ENCODE measurements around the gene NIT1. TPM values are rescaled to one million over a fixed set of nuclear protein-coding genes. Genes with fewer than 3 reads are reported as not detected.

Gene NIT1
- total and polyA plus RNA-seq, 2 donors = 28.0 to 61.4 TPM

DNA sequence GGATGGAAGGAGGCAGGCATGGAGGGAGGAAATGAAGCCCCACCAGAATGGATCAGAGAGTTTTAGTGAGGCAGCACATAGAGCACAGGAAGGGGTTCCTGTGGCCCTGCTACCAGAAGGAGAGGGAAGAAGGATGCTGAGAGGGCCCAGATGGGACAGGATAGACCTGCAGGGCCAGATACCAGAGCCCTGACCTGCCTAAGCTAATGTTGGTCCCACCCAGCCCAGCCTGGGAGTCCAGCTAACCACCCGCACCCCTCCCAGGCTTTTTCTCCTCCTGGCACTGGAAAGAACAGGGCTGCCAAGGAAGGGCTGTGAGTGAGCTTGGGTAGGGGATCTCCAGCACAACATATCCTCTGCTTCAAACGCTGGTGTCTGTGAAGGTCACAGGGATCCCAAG, 35.4 kb upstream of the NIT1 start:
- no peak for DNase-seq (ENCODE audit: low read depth in 6 of 9, low spot score in 9 of 9)
- no peaks in the 10 kb centered on the region for H3K36me3 ChIP-seq (ENCODE audit: control insufficient read depth in 2 of 2, insufficient read depth in 2 of 2, low read length in 1 of 2)
- WGBS = 96% methylated on average over 2 of the region's 2 CpGs
- no peak overlapping the region for H3K27ac ChIP-seq (ENCODE audit: low read depth in 1 of 2, low read length in 1 of 2)
- H3K4me3 ChIP-seq (ENCODE audit: low read length in 2 of 2) = no peak overlapping the region
- H3K9me3 ChIP-seq (ENCODE audit: control insufficient read depth in 2 of 2, insufficient read depth in 1 of 2, low read length in 1 of 2) = no peaks in the 10 kb centered on the region
- no peaks in the 10 kb centered on the region for H3K4me1 ChIP-seq (ENCODE audit: control insufficient read depth in 2 of 2, insufficient read depth in 2 of 2, low read length in 2 of 2)
- H3K27me3 ChIP-seq (ENCODE audit: control insufficient read depth in 2 of 2, insufficient read depth in 1 of 2, low read length in 1 of 2) = peaks cover 0 to 6% of the 10 kb centered on the region in 2 donors

DNA sequence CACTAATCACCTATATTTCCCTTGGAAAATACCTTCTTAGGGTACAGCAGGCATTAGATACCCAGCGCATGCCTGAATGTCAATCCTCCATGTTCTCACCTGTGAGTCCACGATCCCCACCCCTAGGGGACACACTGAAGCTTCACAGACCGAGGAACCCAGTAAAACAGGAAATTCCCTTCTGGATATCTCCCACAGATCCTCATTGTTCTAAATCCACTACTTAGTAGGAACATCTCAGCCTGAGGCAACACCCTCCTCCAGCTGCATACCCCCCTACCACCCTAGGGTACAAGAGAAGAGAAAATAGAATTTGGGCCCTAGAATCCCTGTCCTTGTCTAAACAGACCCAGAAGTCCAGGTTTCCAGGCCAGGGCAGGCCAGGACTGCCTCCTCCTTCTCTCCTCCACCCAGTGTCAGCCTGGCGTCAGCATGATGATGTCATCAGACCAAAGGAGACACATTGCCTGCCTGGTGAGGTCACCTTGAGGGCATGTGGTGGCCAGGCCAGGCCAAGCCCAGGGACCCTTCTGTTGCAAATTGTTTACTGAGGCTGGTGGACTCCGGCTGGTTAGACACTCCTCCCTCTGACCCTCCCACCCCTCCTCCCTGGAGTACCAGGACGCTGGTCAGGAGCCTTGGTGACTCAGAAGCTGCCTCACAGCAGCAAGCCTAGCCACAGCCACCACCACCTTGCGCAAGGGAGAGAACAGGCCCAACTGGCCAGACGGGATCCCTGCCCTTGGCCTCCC, 34.7 kb upstream of the NIT1 start:
- peaks cover 0 to 6% of the 10 kb centered on the region in 2 donors for H3K27me3 ChIP-seq (ENCODE audit: control insufficient read depth in 2 of 2, insufficient read depth in 1 of 2, low read length in 1 of 2)
- H3K9me3 ChIP-seq (ENCODE audit: control insufficient read depth in 2 of 2, insufficient read depth in 1 of 2, low read length in 1 of 2) = no peaks in the 10 kb centered on the region
- no peaks in the 10 kb centered on the region for H3K4me1 ChIP-seq (ENCODE audit: control insufficient read depth in 2 of 2, insufficient read depth in 2 of 2, low read length in 2 of 2)
- no peaks in the 10 kb centered on the region for H3K36me3 ChIP-seq (ENCODE audit: control insufficient read depth in 2 of 2, insufficient read depth in 2 of 2, low read length in 1 of 2)
- WGBS = 96% methylated on average over 8 of the region's 8 CpGs
- H3K27ac ChIP-seq (ENCODE audit: low read depth in 1 of 2, low read length in 1 of 2) = no peak overlapping the region
- H3K4me3 ChIP-seq (ENCODE audit: low read length in 2 of 2) = no peak overlapping the region
- no peak for DNase-seq (ENCODE audit: low read depth in 6 of 9, low spot score in 9 of 9)

DNA sequence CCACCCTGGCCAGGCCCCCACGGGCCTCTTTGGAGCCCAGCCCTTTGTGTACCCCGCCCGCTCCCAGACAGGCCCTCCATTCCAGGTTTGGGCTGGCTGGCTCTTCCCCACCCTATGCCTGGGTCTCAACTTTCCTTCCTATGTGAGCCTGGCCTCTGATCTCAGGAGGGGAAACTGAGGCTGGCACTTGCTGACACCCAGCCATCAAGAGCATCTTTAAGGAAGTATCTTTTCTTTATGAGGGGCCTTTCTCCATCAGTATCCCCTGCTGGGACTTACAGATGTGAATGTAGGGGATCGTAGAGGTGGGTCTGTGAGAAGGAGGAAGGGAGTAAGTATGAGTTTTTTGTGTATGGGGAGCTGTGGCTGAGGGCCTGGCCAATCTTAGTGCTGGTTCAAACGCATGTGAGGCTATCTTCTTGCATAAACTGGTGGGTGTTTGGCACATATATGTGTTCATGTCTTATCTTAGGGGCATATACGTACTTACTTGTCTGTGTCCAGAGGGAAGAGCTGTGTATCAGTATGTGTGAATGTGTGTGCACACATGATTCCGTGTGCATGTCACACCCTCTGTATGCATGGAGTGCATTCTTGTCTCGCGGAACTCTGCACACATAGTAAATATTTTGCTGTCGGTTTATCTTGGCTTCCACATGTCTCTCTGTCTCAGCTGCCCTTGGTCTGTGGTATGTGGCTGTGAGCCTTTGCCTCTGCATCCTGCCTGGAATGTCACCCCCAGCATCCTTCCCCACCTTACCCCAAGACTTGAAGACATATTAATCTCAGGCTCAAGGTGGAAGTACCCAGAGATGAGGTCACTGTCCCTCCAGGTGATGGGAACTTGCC, 33.9 kb upstream of the NIT1 start:
- Histone ChIP-seq H3K27me3 (ENCODE audit: control insufficient read depth in 2 of 2, insufficient read depth in 1 of 2, low read length in 1 of 2) (peaks cover 0 to 6% of the 10 kb centered on the region in 2 donors), H3K36me3 (ENCODE audit: control insufficient read depth in 2 of 2, insufficient read depth in 2 of 2, low read length in 1 of 2) (no peaks in the 10 kb centered on the region), H3K4me3 (ENCODE audit: low read length in 2 of 2) (no peak overlapping the region), H3K27ac (ENCODE audit: low read depth in 1 of 2, low read length in 1 of 2) (no peak overlapping the region), H3K9me3 (ENCODE audit: control insufficient read depth in 2 of 2, insufficient read depth in 1 of 2, low read length in 1 of 2) (no peaks in the 10 kb centered on the region), H3K4me1 (ENCODE audit: control insufficient read depth in 2 of 2, insufficient read depth in 2 of 2, low read length in 2 of 2) (no peaks in the 10 kb centered on the region)
- no peak for DNase-seq (ENCODE audit: low read depth in 6 of 9, low spot score in 9 of 9)
- WGBS = 94% methylated on average over 10 of the region's 10 CpGs

DNA sequence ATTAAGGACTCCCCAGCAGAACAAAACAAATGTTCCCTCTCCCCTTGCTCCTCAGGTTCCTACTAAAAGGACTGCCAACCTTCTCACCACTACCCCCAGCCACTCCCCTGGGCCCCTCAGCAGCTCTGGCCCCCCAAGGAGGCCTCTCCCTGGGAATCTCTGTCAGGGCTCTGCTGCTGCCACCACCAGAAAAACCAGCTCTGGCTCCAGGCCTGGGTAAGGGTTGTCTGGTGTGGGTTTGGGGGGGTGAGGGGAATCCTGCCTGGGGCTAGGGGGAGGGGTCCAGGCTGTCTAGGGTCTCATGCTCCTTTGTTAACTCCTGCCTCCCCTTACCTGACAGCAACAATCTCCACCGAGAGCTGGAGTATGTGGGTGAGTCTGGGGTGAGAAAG, 33.3 kb upstream of the NIT1 start:
- Histone ChIP-seq H3K36me3 (ENCODE audit: control insufficient read depth in 2 of 2, insufficient read depth in 2 of 2, low read length in 1 of 2) (no peaks in the 10 kb centered on the region), H3K27me3 (ENCODE audit: control insufficient read depth in 2 of 2, insufficient read depth in 1 of 2, low read length in 1 of 2) (peaks cover 0 to 3% of the 10 kb centered on the region in 2 donors), H3K4me3 (ENCODE audit: low read length in 2 of 2) (no peak overlapping the region), H3K9me3 (ENCODE audit: control insufficient read depth in 2 of 2, insufficient read depth in 1 of 2, low read length in 1 of 2) (no peaks in the 10 kb centered on the region), H3K27ac (ENCODE audit: low read depth in 1 of 2, low read length in 1 of 2) (no peak overlapping the region), H3K4me1 (ENCODE audit: control insufficient read depth in 2 of 2, insufficient read depth in 2 of 2, low read length in 2 of 2) (no peaks in the 10 kb centered on the region)
- DNase-seq (ENCODE audit: low read depth in 6 of 9, low spot score in 9 of 9) = no peak
- 93% methylated on average over 1 of the region's 1 CpG for WGBS

DNA sequence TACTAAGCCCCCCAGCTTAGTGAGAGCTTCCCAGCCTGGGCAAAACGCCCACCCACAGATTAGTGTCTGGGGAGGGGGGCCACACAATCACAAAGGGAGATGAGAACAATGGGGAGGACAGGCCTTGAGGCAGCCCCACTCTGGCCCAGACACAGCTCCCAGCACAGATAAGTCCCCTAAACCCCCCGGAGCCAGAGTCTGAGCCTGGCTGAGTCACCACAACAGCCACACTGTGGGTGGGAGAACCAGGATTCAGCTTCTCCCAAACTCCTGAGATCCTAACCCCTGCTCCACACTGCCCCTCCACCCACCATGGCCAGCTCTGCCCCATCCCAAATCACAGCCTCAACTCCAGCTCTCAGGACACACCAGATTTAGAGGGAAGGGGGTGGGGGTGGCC, 32.7 kb upstream of the NIT1 start:
- Histone ChIP-seq H3K4me3 (ENCODE audit: low read length in 2 of 2) (no peak overlapping the region), H3K27me3 (ENCODE audit: control insufficient read depth in 2 of 2, insufficient read depth in 1 of 2, low read length in 1 of 2) (no peaks in the 10 kb centered on the region), H3K27ac (ENCODE audit: low read depth in 1 of 2, low read length in 1 of 2) (no peak overlapping the region), H3K36me3 (ENCODE audit: control insufficient read depth in 2 of 2, insufficient read depth in 2 of 2, low read length in 1 of 2) (no peaks in the 10 kb centered on the region), H3K4me1 (ENCODE audit: control insufficient read depth in 2 of 2, insufficient read depth in 2 of 2, low read length in 2 of 2) (peaks cover 0 to under 1% of the 10 kb centered on the region in 2 donors), H3K9me3 (ENCODE audit: control insufficient read depth in 2 of 2, insufficient read depth in 1 of 2, low read length in 1 of 2) (no peaks in the 10 kb centered on the region)
- WGBS = 95% methylated on average over 2 of the region's 2 CpGs
- DNase-seq (ENCODE audit: low read depth in 6 of 9, low spot score in 9 of 9) = no peak

DNA sequence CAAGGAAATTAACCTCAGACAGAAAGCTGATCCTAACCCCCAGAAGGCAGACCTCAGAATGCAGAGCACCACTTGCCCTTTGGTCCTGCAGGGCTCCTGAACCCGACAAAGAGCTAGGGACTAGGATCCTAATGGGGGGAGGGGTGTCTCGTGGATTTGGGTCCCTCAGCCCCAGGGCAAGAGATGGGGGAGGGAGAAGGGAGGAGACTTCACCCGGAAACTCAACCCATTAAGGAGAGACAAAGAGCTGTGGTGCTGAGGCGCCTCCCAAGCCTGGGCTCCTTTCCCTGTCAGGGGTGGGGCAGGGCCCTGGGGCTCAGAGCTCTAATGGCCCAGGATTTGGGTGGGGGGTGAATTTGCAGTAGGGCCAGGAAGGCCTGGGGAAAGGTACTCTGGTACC, 31.4 kb upstream of the NIT1 start:
- WGBS = 88% methylated on average over 4 of the region's 4 CpGs
- H3K9me3 ChIP-seq (ENCODE audit: control insufficient read depth in 2 of 2, insufficient read depth in 1 of 2, low read length in 1 of 2) = no peaks in the 10 kb centered on the region
- H3K4me1 ChIP-seq (ENCODE audit: control insufficient read depth in 2 of 2, insufficient read depth in 2 of 2, low read length in 2 of 2) = peaks cover 0 to 3% of the 10 kb centered on the region in 2 donors
- H3K4me3 ChIP-seq (ENCODE audit: low read length in 2 of 2) = no peak overlapping the region
- DNase-seq (ENCODE audit: low read depth in 6 of 9, low spot score in 9 of 9) = no peak
- no peaks in the 10 kb centered on the region for H3K36me3 ChIP-seq (ENCODE audit: control insufficient read depth in 2 of 2, insufficient read depth in 2 of 2, low read length in 1 of 2)
- H3K27ac ChIP-seq (ENCODE audit: low read depth in 1 of 2, low read length in 1 of 2) = no peak overlapping the region
- no peaks in the 10 kb centered on the region for H3K27me3 ChIP-seq (ENCODE audit: control insufficient read depth in 2 of 2, insufficient read depth in 1 of 2, low read length in 1 of 2)

DNA sequence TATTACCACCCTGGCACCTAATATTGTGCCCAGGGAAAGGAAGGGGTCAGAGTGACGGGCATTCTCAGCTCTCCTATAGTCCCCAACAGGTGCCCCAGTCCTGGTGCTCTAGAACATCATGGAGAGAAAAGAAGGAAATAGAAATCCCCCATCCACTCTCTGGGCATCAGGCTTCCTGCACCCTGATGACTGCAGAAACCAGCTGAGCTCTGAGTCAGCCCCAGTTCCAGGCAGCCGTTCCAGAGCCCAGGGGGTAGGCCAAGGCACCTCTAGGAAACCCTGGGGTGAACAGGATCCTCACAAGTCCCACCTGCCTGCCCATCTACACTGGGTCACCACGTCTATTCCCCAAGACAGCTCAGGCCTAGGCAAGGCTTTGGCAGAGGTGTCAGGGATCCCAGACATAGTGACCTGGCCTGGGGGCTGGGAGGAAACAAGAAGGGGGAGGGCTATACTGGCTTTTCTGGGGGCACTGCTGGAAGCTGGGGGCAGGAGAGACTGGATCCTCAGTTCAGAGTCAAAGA, 29.3 kb upstream of the NIT1 start:
- Histone ChIP-seq H3K27me3 (ENCODE audit: control insufficient read depth in 2 of 2, insufficient read depth in 1 of 2, low read length in 1 of 2) (no peaks in the 10 kb centered on the region), H3K36me3 (ENCODE audit: control insufficient read depth in 2 of 2, insufficient read depth in 2 of 2, low read length in 1 of 2) (no peaks in the 10 kb centered on the region), H3K4me1 (ENCODE audit: control insufficient read depth in 2 of 2, insufficient read depth in 2 of 2, low read length in 2 of 2) (peaks cover 0 to 3% of the 10 kb centered on the region in 2 donors), H3K27ac (ENCODE audit: low read depth in 1 of 2, low read length in 1 of 2) (no peak overlapping the region), H3K4me3 (ENCODE audit: low read length in 2 of 2) (no peak overlapping the region), H3K9me3 (ENCODE audit: control insufficient read depth in 2 of 2, insufficient read depth in 1 of 2, low read length in 1 of 2) (no peaks in the 10 kb centered on the region)
- WGBS = 92% methylated on average over 3 of the region's 3 CpGs
- no peak for DNase-seq (ENCODE audit: low read depth in 6 of 9, low spot score in 9 of 9)

DNA sequence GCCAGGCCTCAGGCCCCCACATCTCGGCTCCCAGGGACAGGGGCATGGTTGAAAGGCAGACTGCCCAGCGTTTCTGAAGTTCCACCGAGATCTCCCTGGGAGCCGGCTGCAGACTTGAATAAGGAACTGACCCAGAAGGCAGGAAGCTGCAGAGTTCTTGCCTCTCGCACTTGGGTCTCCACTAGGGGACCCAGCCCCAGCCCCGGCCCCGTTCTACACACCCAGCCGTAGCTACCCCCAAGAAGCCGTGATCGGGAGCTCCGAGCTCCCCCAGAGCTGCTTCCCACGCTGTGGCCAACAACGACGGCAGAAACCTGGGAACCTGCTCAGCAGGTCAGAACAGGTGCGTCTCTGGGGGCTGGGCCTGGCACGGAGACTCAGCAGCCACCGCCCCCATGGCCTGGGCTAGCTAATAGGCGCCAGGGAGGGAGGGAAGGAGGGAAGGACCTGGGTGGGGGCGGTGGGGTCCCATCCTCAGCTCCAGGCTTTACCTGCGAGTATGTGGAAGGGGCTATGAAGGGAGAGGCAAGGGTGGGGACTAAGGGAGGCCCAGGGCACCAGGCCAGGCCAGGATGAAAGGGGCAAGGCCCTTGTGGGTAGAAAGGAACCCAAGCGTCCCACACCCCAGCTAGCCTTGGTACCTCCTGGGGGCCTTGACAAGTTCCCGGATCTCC, 28.5 kb upstream of the NIT1 start, which contains the start of gene NECTIN4:
Gene NECTIN4, minus strand, starts transcription at position 308 of the 674 bp plus-strand sequence. Its CDS starts 262 bp downstream, at position 46.
- Histone ChIP-seq H3K9me3 (ENCODE audit: control insufficient read depth in 2 of 2, insufficient read depth in 1 of 2, low read length in 1 of 2) (no peaks in the 10 kb centered on the region), H3K27me3 (ENCODE audit: control insufficient read depth in 2 of 2, insufficient read depth in 1 of 2, low read length in 1 of 2) (no peaks in the 10 kb centered on the region), H3K36me3 (ENCODE audit: control insufficient read depth in 2 of 2, insufficient read depth in 2 of 2, low read length in 1 of 2) (no peaks in the 10 kb centered on the region), H3K4me3 (ENCODE audit: low read length in 2 of 2) (no peak within 1 kb of the TSS), H3K4me1 (ENCODE audit: control insufficient read depth in 2 of 2, insufficient read depth in 2 of 2, low read length in 2 of 2) (peaks cover 0 to 3% of the 10 kb centered on the region in 2 donors), H3K27ac (ENCODE audit: low read depth in 1 of 2, low read length in 1 of 2) (no peak within 1 kb of the TSS)
- WGBS = 88% methylated on average over 22 of the region's 22 CpGs
- DNase-seq (ENCODE audit: low read depth in 6 of 9, low spot score in 9 of 9) = no peak

All from thymus (tissue), 11 donors.